H1 (cell line): Measurements from ENCODE around the gene PSD.

Source experiments
- BACH1 ChIP-seq: IDR thresholded peaks from 2 replicates; pipeline ENCODE4 v1.6.1; 2012; ENCODE audit warnings: low read length, improper control_type of control experiment
- BCL11A ChIP-seq, 2 experiments: IDR thresholded peaks; one replicate each; pipeline ENCODE4 v1.6.1; 2011; ENCODE audit warnings: low read depth in 2 of 2, low read length in 2 of 2, mild to moderate bottlenecking in 2 of 2
- CEBPB ChIP-seq: IDR thresholded peaks from 2 replicates; pipeline ENCODE4 v1.6.1; 2012; ENCODE audit warnings: low read depth, low read length
- CREB1 ChIP-seq: IDR thresholded peaks from 2 replicates; pipeline ENCODE4 v1.6.1; 2012; ENCODE audit warnings: inconsistent platforms
- EZH2 ChIP-seq: fragments of 200-600 bp; sonication (generic); IDR thresholded peaks from 2 replicates; pipeline ENCODE4 v1.7.1; 2012; ENCODE audit warnings: low read depth, mild to moderate bottlenecking, moderate library complexity, low read length, inconsistent platforms; ENCODE audit not compliant: severe bottlenecking
- GABPA ChIP-seq: IDR thresholded peaks from 2 replicates; pipeline ENCODE4 v1.6.1; 2011; ENCODE audit warnings: mild to moderate bottlenecking, low read length, moderate library complexity, borderline replicate concordance; ENCODE audit not compliant: insufficient read depth
- POLR2A ChIP-seq, 2 experiments: IDR thresholded peaks; 1 replicate in 1 of 2; 2 replicates in 1 of 2; pipeline ENCODE4 v1.6.1; 2011; ENCODE audit warnings: low read depth in 2 of 2, low read length in 2 of 2, mild to moderate bottlenecking in 2 of 2; ENCODE audit errors: control extremely low read depth in 1 of 2
- RAD21 ChIP-seq, 2 experiments: IDR thresholded peaks in 1 of 2; conservative IDR thresholded peaks in 1 of 2; 2 replicates each; pipeline ENCODE4 v1.6.1; 2011; ENCODE audit warnings: low read depth in 2 of 2, low read length in 2 of 2, improper control_type of control experiment in 1 of 2, inconsistent platforms in 1 of 2, mild to moderate bottlenecking in 1 of 2, moderate library complexity in 1 of 2
- RFX5 ChIP-seq: IDR thresholded peaks from 2 replicates; pipeline ENCODE4 v1.6.1; 2011; ENCODE audit warnings: low read depth, low read length, improper control_type of control experiment, borderline replicate concordance
- SIN3A ChIP-seq, 2 experiments: IDR thresholded peaks in 1 of 2; conservative IDR thresholded peaks in 1 of 2; 2 replicates each; pipeline ENCODE4 v1.6.1; 2011 to 2012; ENCODE audit warnings: low read length in 2 of 2, improper control_type of control experiment in 1 of 2, low read depth in 1 of 2, mild to moderate bottlenecking in 1 of 2
- SIX5 ChIP-seq: IDR thresholded peaks from 2 replicates; pipeline ENCODE4 v1.6.1; 2011; ENCODE audit warnings: mild to moderate bottlenecking, low read depth, low read length
- SP1 ChIP-seq: IDR thresholded peaks from 2 replicates; pipeline ENCODE4 v1.6.1; 2011; ENCODE audit warnings: low read depth, low read length
- TF ChIP-seq, protein P1 (sequence below), 3 experiments: IDR thresholded peaks; 1 replicate in 2 of 3; 2 replicates in 1 of 3; pipeline versions ENCODE4 v1.5.1 to v1.6.1; 2011; ENCODE audit warnings: low read length in 3 of 3, mild to moderate bottlenecking in 3 of 3, inconsistent platforms in 2 of 3, low read depth in 1 of 3, moderate library complexity in 1 of 3; ENCODE audit not compliant: insufficient read depth in 1 of 3; ENCODE audit errors: control extremely low read depth in 1 of 3
- TF ChIP-seq, protein P2 (sequence below): IDR thresholded peaks from 2 replicates; pipeline ENCODE4 v1.6.1; 2012; ENCODE audit warnings: inconsistent platforms

DNA sequence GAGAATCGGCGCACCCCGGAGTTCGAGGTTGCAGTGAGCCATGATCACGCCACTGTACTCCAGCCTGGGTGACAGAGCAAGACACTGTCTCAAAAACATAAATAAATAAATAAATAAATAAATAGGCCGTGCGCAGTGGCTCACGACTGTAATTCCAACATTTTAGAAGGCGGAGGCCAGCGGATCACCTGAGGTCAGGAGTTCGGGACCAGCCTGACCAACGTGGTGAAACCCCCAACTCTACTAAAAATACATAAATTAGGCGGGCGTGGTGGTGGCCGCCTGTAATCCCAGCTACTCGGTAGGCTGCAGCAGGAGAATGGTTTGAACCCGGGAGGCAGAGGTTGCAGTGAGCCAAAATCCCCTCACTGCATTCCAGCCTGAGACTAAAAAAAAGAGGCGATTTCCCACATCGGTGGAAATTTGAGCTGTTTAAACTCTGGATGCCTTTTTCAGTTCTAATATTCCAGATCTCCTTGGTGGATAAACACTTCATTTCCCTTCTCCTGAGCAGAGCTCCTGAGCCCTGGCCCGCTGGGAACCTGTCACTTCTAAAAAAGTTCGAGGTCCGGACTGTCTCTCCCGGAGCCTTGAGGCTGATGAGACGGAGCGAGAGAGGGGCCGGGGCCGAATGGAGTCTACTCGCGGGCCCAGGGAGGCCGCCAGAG, 25.0 kb downstream of the PSD start:
- no peak for TF ChIP-seq POLR2A (IDR thresholded peaks at IDR 0.05; ENCODE audit: control extremely low read depth in 1 of 2, low read depth in 2 of 2, low read length in 2 of 2)
- TF ChIP-seq, protein P1, sequence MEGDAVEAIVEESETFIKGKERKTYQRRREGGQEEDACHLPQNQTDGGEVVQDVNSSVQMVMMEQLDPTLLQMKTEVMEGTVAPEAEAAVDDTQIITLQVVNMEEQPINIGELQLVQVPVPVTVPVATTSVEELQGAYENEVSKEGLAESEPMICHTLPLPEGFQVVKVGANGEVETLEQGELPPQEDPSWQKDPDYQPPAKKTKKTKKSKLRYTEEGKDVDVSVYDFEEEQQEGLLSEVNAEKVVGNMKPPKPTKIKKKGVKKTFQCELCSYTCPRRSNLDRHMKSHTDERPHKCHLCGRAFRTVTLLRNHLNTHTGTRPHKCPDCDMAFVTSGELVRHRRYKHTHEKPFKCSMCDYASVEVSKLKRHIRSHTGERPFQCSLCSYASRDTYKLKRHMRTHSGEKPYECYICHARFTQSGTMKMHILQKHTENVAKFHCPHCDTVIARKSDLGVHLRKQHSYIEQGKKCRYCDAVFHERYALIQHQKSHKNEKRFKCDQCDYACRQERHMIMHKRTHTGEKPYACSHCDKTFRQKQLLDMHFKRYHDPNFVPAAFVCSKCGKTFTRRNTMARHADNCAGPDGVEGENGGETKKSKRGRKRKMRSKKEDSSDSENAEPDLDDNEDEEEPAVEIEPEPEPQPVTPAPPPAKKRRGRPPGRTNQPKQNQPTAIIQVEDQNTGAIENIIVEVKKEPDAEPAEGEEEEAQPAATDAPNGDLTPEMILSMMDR (IDR thresholded peaks at IDR 0.05; ENCODE audit: control extremely low read depth in 1 of 3, insufficient read depth in 1 of 3, low read depth in 1 of 3, low read length in 3 of 3): peak in 1 of 3 experiments; percentile 70; a peak in 1 of 4 replicates
- no peak for TF ChIP-seq BACH1
- no peak for TF ChIP-seq RAD21 (IDR thresholded peaks at IDR 0.05 in 1 of 2, conservative IDR thresholded peaks at IDR 0.05 in 1 of 2; ENCODE audit: low read depth in 2 of 2, low read length in 2 of 2)
- TF ChIP-seq BCL11A (IDR thresholded peaks at IDR 0.05; ENCODE audit: low read depth in 2 of 2, low read length in 2 of 2): no peak
- no peak for TF ChIP-seq EZH2
- TF ChIP-seq SIX5: no peak
- TF ChIP-seq, protein P2, sequence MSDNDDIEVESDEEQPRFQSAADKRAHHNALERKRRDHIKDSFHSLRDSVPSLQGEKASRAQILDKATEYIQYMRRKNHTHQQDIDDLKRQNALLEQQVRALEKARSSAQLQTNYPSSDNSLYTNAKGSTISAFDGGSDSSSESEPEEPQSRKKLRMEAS: no peak
- TF ChIP-seq GABPA: no peak
- no peak for TF ChIP-seq SIN3A (conservative IDR thresholded peaks at IDR 0.05 in 1 of 2, IDR thresholded peaks at IDR 0.05 in 1 of 2; ENCODE audit: low read depth in 1 of 2, low read length in 2 of 2)
- no peak for TF ChIP-seq SP1
- no peak for TF ChIP-seq RFX5
- TF ChIP-seq CREB1: no peak
- TF ChIP-seq CEBPB: no peak
